Measurements from ENCODE around the gene LRRC8A.

DNA sequence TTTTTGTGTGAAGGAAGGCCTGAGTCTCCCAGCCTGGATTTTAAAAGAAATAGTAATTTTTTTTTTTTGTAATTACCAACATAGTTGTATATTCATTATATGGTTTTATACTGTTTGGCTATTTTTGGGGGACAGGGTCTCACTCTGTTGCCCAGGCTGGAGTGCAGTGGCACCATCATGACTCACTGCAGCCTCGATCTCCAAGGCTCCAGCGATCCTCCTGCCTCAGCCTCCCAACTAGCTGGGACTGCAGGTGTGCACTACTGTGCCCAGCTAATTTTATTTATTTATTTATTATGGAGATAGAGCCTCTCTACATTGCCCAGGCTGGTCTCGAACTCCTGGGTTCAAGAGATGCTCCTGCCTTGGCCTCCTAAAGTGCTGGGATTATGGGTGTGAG, 5.1 kb downstream of the LRRC8A start:
- TF ChIP-seq, protein P1, sequence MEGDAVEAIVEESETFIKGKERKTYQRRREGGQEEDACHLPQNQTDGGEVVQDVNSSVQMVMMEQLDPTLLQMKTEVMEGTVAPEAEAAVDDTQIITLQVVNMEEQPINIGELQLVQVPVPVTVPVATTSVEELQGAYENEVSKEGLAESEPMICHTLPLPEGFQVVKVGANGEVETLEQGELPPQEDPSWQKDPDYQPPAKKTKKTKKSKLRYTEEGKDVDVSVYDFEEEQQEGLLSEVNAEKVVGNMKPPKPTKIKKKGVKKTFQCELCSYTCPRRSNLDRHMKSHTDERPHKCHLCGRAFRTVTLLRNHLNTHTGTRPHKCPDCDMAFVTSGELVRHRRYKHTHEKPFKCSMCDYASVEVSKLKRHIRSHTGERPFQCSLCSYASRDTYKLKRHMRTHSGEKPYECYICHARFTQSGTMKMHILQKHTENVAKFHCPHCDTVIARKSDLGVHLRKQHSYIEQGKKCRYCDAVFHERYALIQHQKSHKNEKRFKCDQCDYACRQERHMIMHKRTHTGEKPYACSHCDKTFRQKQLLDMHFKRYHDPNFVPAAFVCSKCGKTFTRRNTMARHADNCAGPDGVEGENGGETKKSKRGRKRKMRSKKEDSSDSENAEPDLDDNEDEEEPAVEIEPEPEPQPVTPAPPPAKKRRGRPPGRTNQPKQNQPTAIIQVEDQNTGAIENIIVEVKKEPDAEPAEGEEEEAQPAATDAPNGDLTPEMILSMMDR (IDR thresholded peaks at IDR 0.05) = no peak
- no peak for TF ChIP-seq POLR2A (IDR thresholded peaks at IDR 0.05)
